Activated CD4-positive, alpha-beta T cell treated with anti-CD3 and anti-CD28 coated beads for 48 hours (primary cell): ENCODE data around the gene SOX5.
"Not testable (repeated sequence)": the region's sequence is repeated elsewhere in the genome, so short reads cannot be mapped to it uniquely, and the experiment has no call there.

ENCODE experiments used
- DNase-seq: peaks from one replicate; pipeline ENCODE4 v3.0.0-alpha.2; 2020

Gene SOX5

DNA sequence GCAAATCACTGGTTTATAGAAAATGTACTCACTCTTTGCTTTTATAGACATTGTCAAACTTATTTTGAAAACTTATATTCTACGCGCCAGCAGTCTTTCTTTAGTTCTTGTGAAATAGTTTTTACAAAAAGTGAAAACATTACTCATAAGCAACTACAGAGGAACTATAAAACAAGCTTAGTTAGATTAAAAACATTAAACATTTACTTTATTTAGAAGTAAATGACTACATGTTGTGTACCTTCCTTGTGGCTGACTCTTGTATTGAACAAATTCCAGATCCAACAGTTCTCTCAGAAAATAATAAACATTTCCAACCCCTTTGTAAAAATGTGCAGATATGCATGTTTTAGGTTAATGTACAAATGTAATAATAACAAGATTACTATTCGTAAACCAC, 198.5 kb downstream of the SOX5 start:
- no peak for DNase-seq

DNA sequence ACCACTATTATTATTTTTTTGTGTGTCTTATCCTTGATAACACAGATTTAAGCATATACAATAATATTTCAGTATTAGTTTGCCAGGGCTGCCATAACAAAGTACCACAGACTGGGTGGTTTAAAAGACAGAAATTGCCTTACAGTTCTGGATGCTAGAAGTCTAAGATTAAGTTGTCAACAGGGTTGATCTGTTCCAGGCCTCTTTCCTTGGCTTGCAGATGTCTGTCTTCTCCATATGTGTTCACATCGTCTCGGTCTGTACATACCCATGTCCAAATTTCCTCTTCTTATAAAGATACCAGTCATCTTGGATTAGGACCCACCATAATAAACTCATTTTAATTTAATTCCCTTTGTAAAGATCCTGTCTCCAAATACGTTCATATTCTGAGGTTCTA, 204.8 kb downstream of the SOX5 start:
- DNase-seq: no peak

DNA sequence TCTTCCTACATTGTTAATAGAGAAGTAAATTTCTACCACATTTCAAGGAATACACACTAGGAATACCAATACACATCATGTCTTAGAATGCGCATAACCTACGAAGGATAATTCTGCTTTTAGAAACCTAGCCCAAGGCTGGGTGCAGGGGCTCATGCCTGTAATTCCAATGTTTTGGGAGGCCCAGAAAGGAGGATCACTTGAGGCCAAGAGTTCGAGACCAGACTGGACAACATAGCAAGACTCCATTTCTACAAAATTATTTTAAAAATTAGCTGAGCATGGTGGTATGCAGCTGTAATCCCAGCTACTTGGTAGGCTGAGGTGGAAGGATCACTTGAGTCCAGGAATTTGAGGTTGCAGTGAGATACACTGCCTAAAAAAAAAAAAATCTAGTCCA, 206.9 kb downstream of the SOX5 start:
- no peak for DNase-seq

DNA sequence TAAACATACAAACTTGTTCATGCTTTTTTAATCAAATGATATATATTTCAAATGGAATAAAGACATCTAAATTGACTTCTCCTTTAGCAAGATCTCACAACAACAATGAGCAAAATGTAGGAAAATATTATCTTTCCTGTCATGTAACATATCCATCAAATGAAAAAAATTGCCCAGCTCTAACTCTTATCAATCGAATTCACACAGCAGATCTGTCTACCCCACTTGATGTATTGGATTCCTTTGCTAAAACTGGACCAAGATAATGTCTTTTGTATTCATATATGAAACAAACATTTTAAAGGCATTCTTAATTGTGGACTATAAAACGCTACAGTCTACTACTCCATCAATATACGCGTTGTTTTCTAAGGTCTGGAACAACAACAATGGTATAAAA, 218.0 kb downstream of the SOX5 start:
- no peak for DNase-seq

DNA sequence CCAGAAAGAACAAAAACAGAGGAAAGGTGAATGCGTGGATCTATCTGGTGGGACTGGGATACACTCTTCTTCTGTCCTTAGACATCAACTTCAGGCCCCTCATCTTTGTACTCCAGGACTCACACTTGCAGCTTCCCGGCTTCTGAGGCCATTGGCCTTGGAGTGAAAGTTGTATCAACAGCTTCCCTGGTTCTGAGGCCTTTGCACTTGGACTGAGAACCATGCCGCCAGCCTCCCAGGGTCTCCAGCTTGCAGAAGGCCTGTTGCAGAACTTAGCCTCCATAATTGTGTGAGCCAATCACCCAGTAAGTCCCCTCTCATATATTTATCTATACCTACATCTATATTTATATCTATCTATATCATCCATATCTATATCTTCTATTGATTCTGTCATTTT, 218.4 kb downstream of the SOX5 start:
- DNase-seq: no peak

DNA sequence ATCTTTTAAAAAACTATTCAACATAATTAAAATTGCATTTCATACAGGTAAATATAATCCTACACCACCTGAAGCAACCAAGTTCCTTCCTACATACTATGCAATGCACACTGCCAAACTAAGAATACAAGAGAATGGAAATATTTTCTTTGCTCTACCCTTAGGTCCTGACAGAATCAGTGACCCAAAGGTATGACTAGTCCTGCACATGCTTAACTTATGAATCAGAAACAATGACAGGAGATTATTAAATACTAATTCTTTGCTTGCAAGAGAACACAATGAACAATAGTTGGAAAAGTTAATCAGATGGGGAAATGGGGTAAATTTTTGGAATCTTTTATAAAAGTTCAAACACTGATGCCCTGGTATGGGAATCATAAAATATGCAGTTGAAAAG, 220.1 kb downstream of the SOX5 start:
- DNase-seq: no peak

DNA sequence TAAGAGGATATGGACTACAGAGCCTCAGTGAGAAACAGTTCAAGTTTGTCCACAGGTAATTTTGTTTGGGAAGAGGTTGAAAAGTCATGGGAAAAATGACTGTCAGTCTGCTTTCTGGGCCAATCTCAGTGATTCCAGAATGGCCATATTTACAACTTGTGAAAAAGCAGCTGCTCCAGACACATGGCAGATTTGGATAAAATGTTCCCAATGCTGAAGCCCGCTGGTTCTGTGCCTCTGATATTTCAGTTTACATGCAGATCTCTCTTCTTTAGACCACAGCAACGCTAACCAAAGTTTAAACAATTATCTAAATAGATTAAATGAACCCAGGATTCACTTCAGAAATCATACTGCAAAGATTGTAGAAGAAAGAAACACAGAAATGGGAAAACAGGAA, 222.8 kb downstream of the SOX5 start:
- DNase-seq: no peak

DNA sequence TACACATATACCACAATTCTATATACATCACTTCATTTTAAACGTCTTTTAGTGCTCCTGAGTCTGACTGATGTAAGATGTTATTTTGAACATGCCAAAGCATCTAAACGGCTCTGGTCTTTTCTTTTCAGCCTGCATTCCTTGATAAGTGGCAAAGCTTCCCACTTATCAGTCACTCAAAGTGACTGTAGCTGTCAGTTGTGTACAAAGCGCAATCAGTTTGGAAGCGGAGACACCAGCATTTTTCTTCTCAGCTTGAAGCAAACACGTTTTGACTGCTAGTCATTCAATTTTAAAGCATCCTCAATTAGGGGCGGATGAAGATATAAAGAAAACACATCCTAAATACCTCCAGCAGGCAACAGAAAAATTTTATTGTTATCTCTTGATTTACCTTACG, 226.8 kb downstream of the SOX5 start:
- no peak for DNase-seq

DNA sequence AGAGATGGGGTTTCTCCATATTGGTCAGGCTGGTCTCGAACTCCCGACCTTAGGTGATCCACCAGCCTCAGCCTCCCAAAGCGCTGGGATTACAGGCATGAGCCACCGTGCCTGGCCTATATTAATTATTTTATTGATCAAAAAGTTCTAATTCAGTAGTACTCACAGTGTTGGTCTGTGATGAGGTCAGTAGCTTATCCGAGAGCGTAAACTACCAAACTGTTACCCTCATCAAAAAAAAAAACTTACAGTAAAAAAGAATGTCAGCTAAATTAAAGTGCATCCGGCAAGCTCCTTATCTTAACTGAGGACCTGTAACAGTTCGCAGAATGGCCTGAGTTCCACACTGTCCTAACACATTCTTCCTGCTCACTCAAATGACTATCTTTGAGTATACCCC, 228.2 kb downstream of the SOX5 start:
- DNase-seq: no peak

DNA sequence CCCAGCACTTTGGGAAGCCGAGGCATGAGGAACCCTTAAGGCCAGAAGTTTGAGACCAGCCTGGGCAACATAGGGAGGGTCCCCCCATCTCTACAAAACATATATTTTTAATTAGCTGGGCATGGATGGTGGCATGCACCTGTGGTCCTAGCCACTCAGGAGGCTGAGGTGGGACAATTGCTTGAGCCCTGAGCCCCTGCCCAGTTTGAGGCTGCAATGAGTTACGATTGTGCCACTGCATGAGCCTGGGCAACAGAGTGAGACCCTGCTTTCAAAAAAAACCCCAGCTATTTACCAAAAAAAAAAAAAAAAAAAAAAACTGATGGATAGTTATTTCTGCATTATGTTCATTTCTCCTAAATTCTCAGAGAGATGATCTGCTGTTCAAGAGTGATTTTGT, 230.0 kb downstream of the SOX5 start:
- DNase-seq: no peak

DNA sequence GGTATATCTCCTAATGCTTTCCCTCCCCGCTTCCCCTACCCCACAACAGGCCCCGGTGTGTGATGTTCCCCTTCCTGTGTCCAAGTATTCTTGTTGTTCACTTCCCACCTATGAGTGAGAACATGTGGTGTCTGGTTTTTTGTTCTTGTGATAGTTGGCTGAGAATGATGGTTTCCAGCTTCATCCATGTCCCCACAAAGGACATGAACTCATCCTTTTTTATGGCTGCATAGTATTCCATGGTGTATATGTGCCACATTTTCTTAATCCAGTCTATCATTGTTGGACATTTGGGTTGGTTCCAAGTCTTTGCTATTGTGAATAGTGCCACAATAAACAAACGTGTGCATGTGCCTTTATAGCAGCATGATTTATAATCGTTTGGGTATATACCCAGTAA, 239.1 kb downstream of the SOX5 start:
- DNase-seq: not testable (repeated sequence)

DNA sequence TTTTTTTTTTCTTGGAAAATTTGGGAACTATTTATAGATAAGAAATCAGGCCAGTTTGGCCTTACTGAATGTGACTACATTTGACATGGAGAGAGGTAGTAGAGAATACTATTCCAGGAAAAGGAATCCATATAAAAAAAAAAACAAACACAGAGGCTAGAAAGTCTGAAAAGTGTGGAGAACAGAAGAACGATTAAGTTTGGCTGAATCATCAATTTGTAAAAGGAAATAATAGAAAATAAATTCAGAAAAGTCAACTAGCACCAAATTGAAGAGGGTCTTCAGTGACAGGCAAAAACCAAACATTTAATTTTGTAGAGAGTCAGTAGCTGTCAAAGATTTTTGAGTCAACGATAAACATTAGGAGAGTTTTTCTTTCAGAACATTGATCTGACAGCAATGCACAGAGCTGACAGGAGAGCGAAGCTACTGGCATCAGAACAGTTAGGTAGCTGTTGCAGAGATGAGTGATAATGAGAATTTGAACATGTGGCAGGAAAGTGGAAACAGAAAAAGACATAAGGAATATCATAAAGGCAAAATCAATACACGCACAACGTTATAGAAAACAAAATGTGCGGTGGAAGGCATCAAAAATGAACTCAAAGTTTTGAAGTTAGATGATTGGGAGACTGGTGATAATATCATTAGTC, 241.2 kb downstream of the SOX5 start:
- DNase-seq: no peak

DNA sequence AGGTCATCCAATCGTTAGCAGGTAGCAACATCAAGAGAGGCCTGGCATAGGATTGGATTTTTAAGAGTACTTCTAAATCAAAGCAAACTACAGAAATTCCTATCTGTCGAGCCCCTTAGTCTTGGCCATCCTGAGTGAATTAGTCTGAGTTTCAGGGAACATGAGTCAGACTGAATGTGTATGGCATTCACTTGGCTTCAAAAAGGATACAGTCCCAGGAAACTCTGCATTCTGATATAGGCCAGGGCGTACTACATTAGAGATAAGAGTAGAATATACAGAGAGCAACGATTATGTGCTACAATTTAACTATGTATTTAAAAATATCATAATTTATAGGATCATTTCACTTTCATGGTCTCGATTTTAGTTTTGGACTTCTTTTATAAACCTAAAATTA, 242.2 kb downstream of the SOX5 start:
- no peak for DNase-seq

DNA sequence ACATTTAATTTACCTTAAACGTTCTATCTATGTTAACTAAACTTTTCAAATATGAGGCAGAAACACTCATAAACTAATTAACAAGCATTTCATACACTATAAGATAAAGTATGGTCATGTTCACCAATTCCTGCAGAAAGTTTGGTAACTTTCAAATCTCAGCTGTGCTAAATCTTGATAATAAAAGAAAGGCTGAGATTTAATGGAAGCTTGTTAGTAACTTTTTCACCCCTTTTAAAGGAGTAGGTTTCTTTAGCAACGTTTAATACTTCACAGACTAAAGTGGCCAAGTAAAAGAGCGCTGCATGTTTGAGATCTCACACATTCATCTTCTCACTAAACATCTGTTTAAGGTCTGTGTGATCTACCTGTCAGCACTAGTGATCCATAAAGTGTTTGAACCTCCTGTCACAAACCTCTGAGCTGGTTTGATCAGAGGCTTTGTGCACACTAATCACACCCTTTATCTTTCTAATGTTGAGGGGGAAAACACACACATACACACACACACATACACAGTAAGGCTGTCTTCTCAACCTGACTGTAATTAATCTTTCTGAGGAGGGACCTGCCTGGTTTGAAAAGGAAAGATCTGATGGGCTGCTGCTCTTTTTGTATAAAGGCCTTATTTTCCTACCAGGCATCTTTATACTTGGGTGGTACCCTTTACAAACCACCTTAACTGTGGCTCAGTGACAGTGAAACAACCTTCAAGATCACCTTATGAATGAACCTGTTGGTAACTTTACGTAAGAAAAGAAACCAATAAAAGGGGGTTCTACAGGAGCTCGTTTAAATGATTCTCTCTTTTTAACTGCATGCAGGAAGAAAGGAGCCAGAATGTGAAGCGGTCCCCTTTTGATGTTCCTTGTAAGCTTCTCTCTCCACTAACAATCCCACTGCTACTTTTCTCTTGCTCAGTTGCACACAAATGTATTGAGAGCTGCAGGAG, 244.2 kb downstream of the SOX5 start:
- no peak for DNase-seq

DNA sequence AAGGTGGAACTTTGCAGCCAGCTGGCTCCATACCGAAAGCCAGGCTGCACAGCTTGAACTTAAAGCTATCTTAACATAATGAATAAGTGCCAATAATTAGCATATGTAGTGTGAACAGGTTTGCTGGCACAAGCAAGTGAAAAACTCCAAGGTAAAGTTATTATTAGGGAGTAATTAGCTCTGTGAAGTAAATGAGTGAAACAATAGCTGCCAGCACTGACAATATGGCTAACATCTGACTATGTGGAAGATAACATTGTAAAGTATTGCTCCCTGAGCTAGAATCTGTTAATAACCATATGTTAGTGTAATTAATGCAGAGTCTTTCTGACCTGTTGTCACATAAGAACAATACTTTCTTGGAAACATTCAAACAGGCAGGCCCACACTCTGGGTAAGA, 246.4 kb downstream of the SOX5 start:
- DNase-seq: no peak

DNA sequence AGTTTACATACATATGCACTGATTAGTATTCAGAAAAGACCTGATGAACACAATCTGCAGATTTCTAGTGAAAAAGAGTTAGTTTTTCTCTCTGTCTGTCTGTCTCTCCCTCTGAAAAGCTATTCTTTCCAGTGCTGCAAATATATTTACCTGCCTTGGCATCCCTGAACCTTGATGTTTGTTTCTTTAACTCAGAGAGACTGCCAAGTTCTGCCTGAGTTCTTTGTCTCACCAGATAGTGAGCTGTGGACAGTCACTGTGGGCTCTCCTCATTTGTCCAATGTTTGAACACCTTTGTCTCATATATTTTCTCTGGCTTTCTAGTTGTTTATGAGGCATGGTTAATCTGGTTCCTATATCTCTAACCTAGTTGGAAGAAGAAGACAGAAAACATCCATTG, 250.4 kb downstream of the SOX5 start:
- no peak for DNase-seq

DNA sequence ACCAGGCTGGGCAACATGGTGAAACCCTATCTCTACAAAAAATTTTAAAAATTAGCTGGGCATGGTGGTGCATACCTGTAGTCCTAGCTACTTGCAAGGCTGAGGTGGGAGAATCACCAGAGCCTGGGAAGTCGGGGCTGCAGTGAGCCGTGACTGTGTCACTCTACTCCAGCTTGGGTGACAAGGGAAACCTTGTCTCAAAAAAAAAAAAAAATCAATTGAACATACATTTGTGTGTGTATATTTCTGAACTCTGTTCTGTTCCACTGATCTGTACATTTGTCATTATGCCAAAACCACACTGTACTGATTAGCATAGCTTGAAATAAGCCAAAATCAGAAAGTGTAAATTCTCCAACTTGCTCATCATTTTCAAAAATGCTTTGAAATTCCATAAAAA, 254.6 kb downstream of the SOX5 start:
- DNase-seq: no peak

DNA sequence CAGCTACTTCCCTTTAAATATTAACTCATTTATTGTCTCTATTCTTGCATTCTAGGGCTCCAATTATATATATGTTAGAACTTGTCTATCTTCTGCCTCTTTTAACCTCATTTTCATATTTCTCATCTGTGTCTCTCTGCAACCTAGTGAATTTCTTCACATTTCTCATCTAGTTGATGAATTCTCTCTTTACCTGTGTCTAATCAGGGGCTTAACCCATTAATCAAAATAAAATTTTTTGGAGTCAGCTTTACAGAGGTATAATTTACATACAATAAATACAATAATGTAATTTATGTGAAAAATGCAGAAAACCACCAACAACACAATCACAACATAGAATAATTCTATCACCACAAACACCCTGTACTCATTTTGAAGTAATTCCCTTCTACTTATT, 255.2 kb downstream of the SOX5 start:
- DNase-seq: no peak

DNA sequence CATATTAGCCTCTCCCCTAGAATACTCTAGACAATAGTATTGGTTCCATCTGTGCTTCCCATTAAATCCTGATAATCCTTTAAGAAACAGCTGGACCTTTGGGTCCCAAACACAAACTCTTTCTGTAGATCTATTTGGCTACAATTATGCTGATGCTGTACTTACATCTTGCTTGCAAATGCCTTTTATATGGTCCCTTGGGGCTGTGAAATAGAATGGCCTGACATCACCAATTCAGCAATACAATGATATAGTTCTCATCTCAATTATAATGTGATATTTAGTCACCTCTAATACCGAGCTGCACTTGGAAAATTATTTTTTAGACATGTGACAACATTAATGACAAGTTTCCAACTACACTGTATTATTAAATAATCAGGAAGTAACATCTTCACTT, 261.5 kb downstream of the SOX5 start:
- no peak for DNase-seq

DNA sequence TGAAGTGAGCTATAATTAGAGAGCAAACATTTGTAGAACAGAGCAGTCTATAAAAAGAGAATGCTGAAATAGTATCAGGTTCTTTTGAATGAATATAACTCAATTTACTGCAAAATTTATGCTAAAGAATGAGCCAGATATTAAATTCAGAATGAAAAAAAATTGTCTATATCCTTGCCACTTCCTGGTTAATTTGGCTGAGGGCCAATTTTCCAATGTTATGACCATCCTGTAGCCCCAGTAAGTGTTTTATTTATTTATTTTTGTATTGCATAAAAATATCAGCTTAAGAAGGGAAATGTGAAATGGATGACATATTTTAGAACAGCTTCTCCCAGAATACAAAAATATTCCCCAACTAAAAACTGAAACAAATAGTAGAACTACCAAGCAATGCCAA, 263.4 kb downstream of the SOX5 start:
- DNase-seq: no peak

DNA sequence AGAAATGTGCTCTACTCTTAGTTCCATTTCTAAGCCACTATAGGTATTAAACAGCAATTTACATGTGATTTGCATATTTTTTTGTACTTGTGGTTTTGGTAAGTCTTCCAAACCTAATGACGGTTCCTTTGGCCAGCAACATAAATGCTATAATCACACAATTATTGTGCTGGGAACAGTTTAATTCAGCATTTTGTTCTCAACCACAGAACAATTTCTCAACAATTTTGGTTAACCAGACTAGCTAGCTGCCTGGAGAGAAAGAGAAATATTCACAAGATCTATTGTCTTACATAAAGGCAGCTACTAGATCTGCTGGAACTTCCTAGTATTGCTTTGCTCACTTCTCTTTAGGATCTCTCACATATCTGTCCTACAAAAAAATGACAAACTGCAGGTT, 265.3 kb downstream of the SOX5 start:
- DNase-seq: no peak

DNA sequence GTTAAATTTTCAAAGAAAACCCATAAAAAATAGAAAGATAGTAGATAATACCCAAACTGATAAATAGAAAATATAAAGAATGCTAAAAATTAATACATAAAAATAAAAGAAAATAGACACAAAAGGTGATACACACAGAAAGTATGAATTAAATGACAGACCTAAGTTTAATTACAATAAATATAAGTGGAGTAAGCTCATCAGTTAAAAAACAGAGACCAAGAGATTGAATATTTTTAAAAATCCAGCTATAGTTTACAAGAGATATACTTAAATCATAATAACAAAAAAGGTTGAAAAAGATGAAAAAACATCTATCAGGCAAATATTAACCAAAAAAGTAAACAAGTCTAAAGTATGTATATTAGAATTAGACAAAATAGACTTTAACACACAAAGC, 268.2 kb downstream of the SOX5 start:
- DNase-seq: no peak

DNA sequence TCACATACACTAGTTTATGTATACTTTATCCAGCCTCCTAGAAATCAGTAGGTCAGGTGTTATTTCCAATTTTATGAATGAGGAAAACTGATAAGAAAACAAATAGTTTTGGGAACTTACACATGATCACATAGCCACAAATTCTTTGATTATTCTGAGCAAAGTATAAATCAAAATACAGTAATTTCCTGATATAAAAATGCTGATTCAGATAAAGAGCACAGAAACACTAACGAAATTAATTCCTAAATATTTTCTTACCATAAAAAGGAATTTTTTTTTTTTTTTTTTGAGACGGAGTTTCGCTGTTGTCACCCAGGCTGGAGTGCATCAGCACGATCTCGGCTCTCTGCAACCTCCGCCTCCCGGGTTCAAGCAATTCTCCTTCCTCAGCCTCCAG, 275.4 kb downstream of the SOX5 start:
- DNase-seq: no peak

DNA sequence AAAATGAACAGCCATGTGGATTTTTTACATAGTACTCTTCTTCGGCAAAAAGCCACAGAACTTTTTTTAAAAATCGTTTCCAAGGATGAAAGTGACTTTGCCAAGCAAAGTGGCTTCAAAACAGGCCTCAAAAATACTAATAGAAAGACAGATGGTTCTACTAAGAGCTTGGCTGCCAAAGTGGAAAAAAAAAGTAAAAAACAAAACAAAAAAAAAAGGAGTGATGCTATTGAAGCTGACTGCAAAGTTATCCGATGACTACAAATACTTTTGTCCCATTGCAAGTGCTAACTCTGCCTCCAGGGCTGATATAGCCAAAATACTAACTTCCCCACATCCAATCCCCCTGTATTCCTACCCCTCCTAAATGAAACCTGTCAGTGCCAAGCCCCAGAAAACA, 277.6 kb downstream of the SOX5 start:
- no peak for DNase-seq

DNA sequence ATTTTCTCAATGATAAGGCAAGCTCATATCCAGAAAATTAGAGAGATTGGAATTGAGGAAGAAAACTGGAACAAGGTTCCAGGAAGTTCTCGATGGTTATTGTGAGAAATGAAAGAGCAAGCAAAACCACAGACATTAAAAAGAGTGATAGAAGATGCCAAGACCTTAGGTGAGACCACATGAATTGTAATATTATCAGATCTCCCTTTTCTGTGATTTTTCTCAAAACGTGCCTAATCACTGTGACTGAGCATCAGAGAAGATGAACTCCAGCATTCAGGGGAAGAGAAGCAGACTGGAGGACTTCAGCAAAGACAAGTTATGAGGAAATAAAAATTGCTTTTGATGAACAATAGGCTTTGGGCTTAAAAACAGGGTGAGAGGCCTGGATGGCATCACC, 278.8 kb downstream of the SOX5 start:
- no peak for DNase-seq
